ENCODE measurements around the gene GPRC6A.

- TF ChIP-seq CTCF (IDR thresholded peaks at IDR 0.05) (no peak), POLR2A (IDR thresholded peaks at IDR 0.05) (no peak)
Measured at GRCh38 chr6:116761779-116762178, 67.1 kb downstream of the GPRC6A start.

Measured in heart left ventricle (tissue), 13 donors.